Activated naive CD4-positive, alpha-beta T cell treated with anti-CD3 and anti-CD28 coated beads, Interleukin-2, amount 10 ng/mL, durations not matched to agents 7 days and 5 days (primary cell): ENCODE data around the gene ST3GAL4.
"Not testable (repeated sequence)": the region's sequence is repeated elsewhere in the genome, so short reads cannot be mapped to it uniquely, and the experiment has no call there.

Experiments used
- CTCF ChIA-PET: fragments of 350-600 bp; sonication (Branson Sonifier 250); formaldehyde crosslinking; loops from one replicate; lab custom pipeline; 2021; ENCODE audit warnings: antibody characterized with exemption; lab: Charles Lee
- DNase-seq: peaks from one replicate; pipeline ENCODE4 v3.0.0-alpha.2; 2020
- H3K27ac Mint-ChIP-seq: one replicate; pipeline ENCODE4 v1.8.0; 2021; ENCODE audit warnings: mild to moderate bottlenecking, moderate library complexity, mixed read lengths
- H3K27me3 Mint-ChIP-seq: one replicate; pipeline ENCODE4 v1.8.0; 2021; ENCODE audit warnings: mild to moderate bottlenecking, mixed read lengths
- H3K36me3 Mint-ChIP-seq: one replicate; pipeline ENCODE4 v1.8.0; 2021; ENCODE audit warnings: mixed read lengths
- H3K4me1 Mint-ChIP-seq: one replicate; pipeline ENCODE4 v1.8.0; 2021; ENCODE audit warnings: mixed read lengths
- H3K4me3 Mint-ChIP-seq: one replicate; pipeline ENCODE4 v1.8.0; 2021; ENCODE audit warnings: mild to moderate bottlenecking, moderate library complexity, mixed read lengths
- H3K9me3 Mint-ChIP-seq: one replicate; pipeline ENCODE4 v1.8.0; 2021; ENCODE audit warnings: mixed read lengths

Gene ST3GAL4

GRCh38 chr11:126345759-126346585 lies 9.5 kb upstream of the ST3GAL4 start:
- DNase-seq = no peak
- CTCF ChIA-PET = no interaction called here
- Mint-ChIP-seq H3K4me3 (no peak overlapping the region), H3K27me3 (no peaks in the 10 kb centered on the region), H3K27ac (peak overlapping the region; percentile 63), H3K4me1 (peaks cover 25% of the 10 kb centered on the region), H3K36me3 (peaks cover 34% of the 10 kb centered on the region), H3K9me3 (no peaks in the 10 kb centered on the region)

GRCh38 chr11:126346586-126346940 lies 8.9 kb upstream of the ST3GAL4 start:
- DNase-seq = no peak
- Mint-ChIP-seq H3K27ac (peak overlapping the region; percentile 63), H3K4me1 (peaks cover 26% of the 10 kb centered on the region), H3K27me3 (no peaks in the 10 kb centered on the region), H3K36me3 (peaks cover 32% of the 10 kb centered on the region), H3K9me3 (no peaks in the 10 kb centered on the region), H3K4me3 (no peak overlapping the region)
- CTCF ChIA-PET = no interaction called here

- H3K4me3 Mint-ChIP-seq, H3K27ac Mint-ChIP-seq, DNase-seq, H3K9me3 Mint-ChIP-seq, CTCF ChIA-PET, H3K27me3 Mint-ChIP-seq: not testable (repeated sequence)
- peaks cover 22% of the 10 kb centered on the region for H3K4me1 Mint-ChIP-seq
- peaks cover 30% of the 10 kb centered on the region for H3K36me3 Mint-ChIP-seq
Observed at GRCh38 chr11:126346946-126347345, 8.5 kb upstream of the ST3GAL4 start.

GRCh38 chr11:126347751-126348668 lies 7.5 kb upstream of the ST3GAL4 start:
- Mint-ChIP-seq H3K4me1 (peaks cover 24% of the 10 kb centered on the region), H3K27ac (no peak overlapping the region), H3K36me3 (peaks cover 32% of the 10 kb centered on the region), H3K9me3 (no peaks in the 10 kb centered on the region), H3K4me3 (no peak overlapping the region), H3K27me3 (no peaks in the 10 kb centered on the region)
- DNase-seq = no peak
- CTCF ChIA-PET = interaction anchor here (0.8 kb wide), 1 partner anchor 37 kb away, joined by 3 read pairs; no protein-coding TSS in a partner anchor

GRCh38 chr11:126348806-126349582 lies 6.5 kb upstream of the ST3GAL4 start:
- Mint-ChIP-seq H3K4me3 (no peak overlapping the region), H3K4me1 (peaks cover 34% of the 10 kb centered on the region), H3K27ac (no peak overlapping the region), H3K27me3 (no peaks in the 10 kb centered on the region), H3K9me3 (no peaks in the 10 kb centered on the region), H3K36me3 (peaks cover 28% of the 10 kb centered on the region)
- no peak for DNase-seq
- CTCF ChIA-PET = interaction anchor here (0.6 to 0.8 kb wide), 2 partner anchors 38 to 409 kb away, joined by 3 read pairs; no protein-coding TSS in a partner anchor

GRCh38 chr11:126350836-126351235 lies 4.7 kb upstream of the ST3GAL4 start:
- Mint-ChIP-seq H3K4me3 (no peak overlapping the region), H3K36me3 (peaks cover 21% of the 10 kb centered on the region), H3K9me3 (no peaks in the 10 kb centered on the region), H3K27me3 (no peaks in the 10 kb centered on the region), H3K27ac (no peak overlapping the region), H3K4me1 (peaks cover 40% of the 10 kb centered on the region)
- CTCF ChIA-PET = no interaction called here
- DNase-seq = no peak

GRCh38 chr11:126352163-126352562 lies 3.3 kb upstream of the ST3GAL4 start:
- Mint-ChIP-seq H3K27me3 (no peaks in the 10 kb centered on the region), H3K4me1 (peaks cover 42% of the 10 kb centered on the region), H3K4me3 (no peak overlapping the region), H3K27ac (no peak overlapping the region), H3K9me3 (no peaks in the 10 kb centered on the region), H3K36me3 (peaks cover 18% of the 10 kb centered on the region)
- CTCF ChIA-PET = no interaction called here
- DNase-seq = no peak

- Mint-ChIP-seq H3K4me3 (peak overlapping the region; percentile 66), H3K27ac (peak overlapping the region; percentile 58), H3K36me3 (peaks cover 18% of the 10 kb centered on the region), H3K27me3 (no peaks in the 10 kb centered on the region), H3K4me1 (peaks cover 44% of the 10 kb centered on the region), H3K9me3 (no peaks in the 10 kb centered on the region)
- CTCF ChIA-PET = interaction anchor here (0.9 to 1.9 kb wide), 2 partner anchors 31 to 35 kb away, joined by 3 to 9 read pairs; no protein-coding TSS in a partner anchor
- DNase-seq = no peak
Observed at GRCh38 chr11:126352934-126353801, 2.3 kb upstream of the ST3GAL4 start.

- no peak for DNase-seq
- Mint-ChIP-seq H3K4me3 (peak overlapping the region; percentile 89), H3K4me1 (peaks cover 44% of the 10 kb centered on the region), H3K36me3 (peaks cover 13% of the 10 kb centered on the region), H3K27me3 (no peaks in the 10 kb centered on the region), H3K9me3 (no peaks in the 10 kb centered on the region), H3K27ac (peak overlapping the region; percentile 79)
- CTCF ChIA-PET = interaction anchor here (1.9 to 4.3 kb wide), 2 partner anchors 36 to 44 kb away, joined by 9 to 25 read pairs; no protein-coding TSS in a partner anchor
Observed at GRCh38 chr11:126354631-126355323, 709 bp upstream of the ST3GAL4 start.

- Mint-ChIP-seq H3K27me3 (no peaks in the 10 kb centered on the region), H3K4me3 (peak overlapping the region; percentile 70), H3K27ac (peak overlapping the region; percentile 28), H3K4me1 (peaks cover 38% of the 10 kb centered on the region), H3K36me3 (peaks cover 8% of the 10 kb centered on the region), H3K9me3 (no peaks in the 10 kb centered on the region)
- no peak for DNase-seq
- CTCF ChIA-PET = interaction anchor here (0.6 to 4.3 kb wide), 3 partner anchors 45 to 125 kb away, joined by 3 to 25 read pairs (median 4); no protein-coding TSS in a partner anchor
Observed at GRCh38 chr11:126355926-126356897, 726 bp downstream of the ST3GAL4 start.

GRCh38 chr11:126357055-126357962 lies 1.8 kb downstream of the ST3GAL4 start:
- Mint-ChIP-seq H3K9me3 (no peaks in the 10 kb centered on the region), H3K36me3 (peaks cover 8% of the 10 kb centered on the region), H3K4me3 (peak overlapping the region; percentile 70), H3K27me3 (no peaks in the 10 kb centered on the region), H3K4me1 (peaks cover 35% of the 10 kb centered on the region), H3K27ac (no peak overlapping the region)
- CTCF ChIA-PET = interaction anchor here (0.6 to 4.3 kb wide), 5 partner anchors 10 to 124 kb away, joined by 3 to 25 read pairs (median 4); no protein-coding TSS in a partner anchor
- no peak for DNase-seq
